Loucy (cell line): ENCODE data around the gene NCKAP5.

Experiments used
- EZH2phosphoT487 ChIP-seq: fragments of 200-600 bp; IDR thresholded peaks from 2 replicates; pipeline ENCODE4 v1.6.1; 2018; ENCODE audit warnings: antibody characterized with exemption, mild to moderate bottlenecking, moderate library complexity, borderline replicate concordance
- TF ChIP-seq, protein P1 (sequence below): fragments of 200-600 bp; sonication (generic); conservative IDR thresholded peaks from 2 replicates; pipeline ENCODE4 v1.5.1; 2014; ENCODE audit warnings: mild to moderate bottlenecking, antibody characterized with exemption, low read length

DNA sequence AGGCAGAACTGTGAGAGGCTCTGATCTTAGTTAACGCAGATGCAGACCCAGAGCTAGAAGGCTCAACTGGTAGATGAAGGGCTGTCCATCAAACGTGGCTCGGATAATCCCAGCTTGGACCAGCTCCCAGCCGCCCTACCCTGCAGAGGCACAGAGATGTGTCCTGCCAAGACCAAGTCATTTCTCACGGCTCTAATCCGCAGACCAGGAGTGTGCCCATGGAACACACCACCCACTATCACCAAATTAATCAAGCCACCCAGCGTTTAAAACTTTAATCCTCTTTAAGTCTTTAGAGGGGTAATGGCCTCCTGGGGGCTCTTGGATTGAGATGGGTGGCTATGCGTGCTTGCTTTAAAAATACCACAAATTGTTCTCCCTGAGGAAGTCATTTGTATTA, 915.8 kb downstream of the NCKAP5 start:
- TF ChIP-seq, protein P1, sequence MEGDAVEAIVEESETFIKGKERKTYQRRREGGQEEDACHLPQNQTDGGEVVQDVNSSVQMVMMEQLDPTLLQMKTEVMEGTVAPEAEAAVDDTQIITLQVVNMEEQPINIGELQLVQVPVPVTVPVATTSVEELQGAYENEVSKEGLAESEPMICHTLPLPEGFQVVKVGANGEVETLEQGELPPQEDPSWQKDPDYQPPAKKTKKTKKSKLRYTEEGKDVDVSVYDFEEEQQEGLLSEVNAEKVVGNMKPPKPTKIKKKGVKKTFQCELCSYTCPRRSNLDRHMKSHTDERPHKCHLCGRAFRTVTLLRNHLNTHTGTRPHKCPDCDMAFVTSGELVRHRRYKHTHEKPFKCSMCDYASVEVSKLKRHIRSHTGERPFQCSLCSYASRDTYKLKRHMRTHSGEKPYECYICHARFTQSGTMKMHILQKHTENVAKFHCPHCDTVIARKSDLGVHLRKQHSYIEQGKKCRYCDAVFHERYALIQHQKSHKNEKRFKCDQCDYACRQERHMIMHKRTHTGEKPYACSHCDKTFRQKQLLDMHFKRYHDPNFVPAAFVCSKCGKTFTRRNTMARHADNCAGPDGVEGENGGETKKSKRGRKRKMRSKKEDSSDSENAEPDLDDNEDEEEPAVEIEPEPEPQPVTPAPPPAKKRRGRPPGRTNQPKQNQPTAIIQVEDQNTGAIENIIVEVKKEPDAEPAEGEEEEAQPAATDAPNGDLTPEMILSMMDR, result no peak
- no peak for TF ChIP-seq EZH2phosphoT487
